AG10803 (cell line): Measurements from ENCODE around the gene TRABD2B.

Experiments used
- DNase-seq: peaks from one replicate; pipeline ENCODE4 v3.0.0; 2010; ENCODE audit warnings: low read depth
- H3K4me3 ChIP-seq: 2 replicates; pipeline ENCODE4 v1.5.1; 2011; ENCODE audit warnings: mild to moderate bottlenecking, low read length, control low read depth
- TF ChIP-seq, protein P1 (sequence below): conservative IDR thresholded peaks from 2 replicates; pipeline ENCODE4 v1.5.1; 2011; ENCODE audit warnings: mild to moderate bottlenecking, low read length, control low read depth, inconsistent platforms

TRABD2B gene

GRCh38 chr1:47725511-47725991 lies 271.6 kb downstream of the TRABD2B start:
- DNase-seq: no peak
- TF ChIP-seq, protein P1, sequence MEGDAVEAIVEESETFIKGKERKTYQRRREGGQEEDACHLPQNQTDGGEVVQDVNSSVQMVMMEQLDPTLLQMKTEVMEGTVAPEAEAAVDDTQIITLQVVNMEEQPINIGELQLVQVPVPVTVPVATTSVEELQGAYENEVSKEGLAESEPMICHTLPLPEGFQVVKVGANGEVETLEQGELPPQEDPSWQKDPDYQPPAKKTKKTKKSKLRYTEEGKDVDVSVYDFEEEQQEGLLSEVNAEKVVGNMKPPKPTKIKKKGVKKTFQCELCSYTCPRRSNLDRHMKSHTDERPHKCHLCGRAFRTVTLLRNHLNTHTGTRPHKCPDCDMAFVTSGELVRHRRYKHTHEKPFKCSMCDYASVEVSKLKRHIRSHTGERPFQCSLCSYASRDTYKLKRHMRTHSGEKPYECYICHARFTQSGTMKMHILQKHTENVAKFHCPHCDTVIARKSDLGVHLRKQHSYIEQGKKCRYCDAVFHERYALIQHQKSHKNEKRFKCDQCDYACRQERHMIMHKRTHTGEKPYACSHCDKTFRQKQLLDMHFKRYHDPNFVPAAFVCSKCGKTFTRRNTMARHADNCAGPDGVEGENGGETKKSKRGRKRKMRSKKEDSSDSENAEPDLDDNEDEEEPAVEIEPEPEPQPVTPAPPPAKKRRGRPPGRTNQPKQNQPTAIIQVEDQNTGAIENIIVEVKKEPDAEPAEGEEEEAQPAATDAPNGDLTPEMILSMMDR: no peak
- no peak overlapping the region for H3K4me3 ChIP-seq

GRCh38 chr1:47725000-47725473 lies 272.1 kb downstream of the TRABD2B start:
- TF ChIP-seq, protein P1: no peak
- no peak for DNase-seq
- H3K4me3 ChIP-seq: no peak overlapping the region

DNA sequence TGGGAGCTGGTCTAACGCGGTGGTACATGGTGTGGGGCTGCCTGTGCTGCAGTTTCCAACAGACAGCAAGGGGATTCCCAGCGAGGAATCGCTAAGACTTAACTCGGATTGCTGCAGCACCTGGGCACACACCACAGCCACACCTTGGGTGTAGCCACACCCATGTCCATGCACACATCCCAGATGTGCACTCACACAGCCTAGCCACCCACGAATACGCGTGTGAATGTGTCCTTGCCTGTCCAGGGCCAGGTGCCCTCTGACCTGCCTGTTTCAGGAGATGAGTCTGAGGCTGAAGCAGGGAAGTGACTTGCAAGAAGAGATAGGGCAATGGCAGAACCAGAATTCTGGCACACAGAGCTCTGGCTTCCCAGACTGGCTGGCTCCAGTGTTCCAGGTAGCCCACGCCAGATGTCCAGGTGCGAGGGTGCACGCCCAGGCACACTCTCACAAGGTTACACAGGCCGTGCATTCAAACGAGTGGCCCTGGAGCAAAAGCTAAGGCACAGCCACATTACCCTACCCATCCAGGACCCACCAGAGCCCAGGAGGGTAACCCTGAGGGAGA lies 272.7 kb downstream of the TRABD2B start:
- TF ChIP-seq, protein P1: no peak
- H3K4me3 ChIP-seq: no peak overlapping the region

DNA sequence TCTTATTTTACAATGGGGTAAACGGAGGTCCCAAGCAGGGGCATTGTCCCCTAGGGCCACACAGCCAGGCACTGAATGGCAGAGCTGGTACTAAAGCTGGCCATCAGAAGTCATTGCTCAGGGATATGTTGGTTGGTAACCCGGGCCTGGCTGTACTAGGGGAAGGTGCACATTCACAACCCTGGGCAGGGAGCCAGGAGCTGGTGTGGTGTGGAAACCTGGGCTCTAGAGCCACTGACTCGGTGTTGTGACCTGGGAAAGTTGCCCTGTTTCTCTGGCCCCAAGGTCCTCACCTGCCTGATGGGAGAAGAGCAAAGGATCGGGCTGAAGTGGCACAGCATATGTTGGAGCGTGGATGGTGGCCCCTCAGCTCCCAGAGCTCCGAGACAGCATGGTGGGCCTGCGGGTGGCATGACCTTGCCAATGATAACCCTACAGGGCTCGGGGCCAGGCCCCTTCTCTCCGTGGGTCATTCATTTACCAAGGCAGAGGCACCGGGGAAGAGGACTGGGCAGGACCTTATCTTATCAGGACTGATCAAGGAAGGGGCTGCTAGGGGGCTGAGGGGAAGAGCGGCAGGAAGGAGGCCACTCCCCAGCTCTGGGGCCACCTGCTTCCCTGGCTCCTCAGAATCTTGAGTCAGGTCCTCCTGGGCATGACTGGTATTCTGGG lies 274.1 kb downstream of the TRABD2B start:
- no peak overlapping the region for H3K4me3 ChIP-seq
- TF ChIP-seq, protein P1: no peak
- DNase-seq: no peak

More for the DNA sequence above, 272.7 kb downstream of the TRABD2B start:
- no peak for DNase-seq

DNA sequence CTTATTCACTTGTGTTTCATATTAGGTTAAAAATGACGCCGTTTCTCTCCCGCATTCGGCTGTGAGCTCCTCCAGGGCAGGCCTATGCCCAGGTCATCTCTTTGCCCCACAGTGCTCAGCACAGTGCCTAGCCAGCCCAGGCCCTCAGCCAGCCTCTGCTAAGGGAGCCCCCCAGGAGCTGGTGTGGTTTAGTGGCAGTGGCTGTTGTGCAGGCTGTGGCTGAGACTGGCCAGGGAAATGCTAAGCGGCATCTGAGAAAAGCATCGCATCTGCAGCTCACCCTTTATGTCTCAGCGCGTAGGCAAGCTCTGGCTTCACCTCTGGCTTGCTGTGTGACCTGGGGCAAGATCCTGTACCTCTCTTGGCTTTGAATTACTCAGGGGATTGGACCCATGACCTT lies 275.1 kb downstream of the TRABD2B start:
- no peak for DNase-seq
- H3K4me3 ChIP-seq: no peak overlapping the region
- TF ChIP-seq, protein P1: no peak

DNA sequence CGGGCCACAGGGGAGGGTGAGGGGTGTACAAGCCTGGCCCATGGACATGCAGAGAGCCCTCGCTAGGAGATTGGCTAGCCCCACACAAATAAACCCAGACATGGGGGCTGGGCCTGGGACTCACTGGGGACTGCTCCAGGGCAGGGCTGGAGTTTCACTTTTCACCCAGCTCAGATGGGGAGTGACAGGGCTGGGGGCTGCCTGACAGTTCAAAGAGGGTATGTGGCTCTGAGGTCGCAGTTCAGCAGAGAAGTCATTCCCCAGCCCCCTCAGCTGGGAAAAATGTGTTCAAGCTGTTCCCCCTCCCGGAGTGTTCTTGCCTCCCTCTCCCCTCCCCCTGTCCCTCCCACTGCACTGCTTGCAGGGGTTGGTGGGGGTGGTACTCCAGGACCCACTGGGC lies 277.1 kb downstream of the TRABD2B start:
- TF ChIP-seq, protein P1: no peak
- H3K4me3 ChIP-seq: no peak overlapping the region
- DNase-seq: no peak

- TF ChIP-seq, protein P1: no peak
- H3K4me3 ChIP-seq: no peak overlapping the region
- no peak for DNase-seq
Measured at GRCh38 chr1:47717341-47717740, 279.8 kb downstream of the TRABD2B start.
